ENCODE measurements around the gene CTXN1.
A peak's percentile ranks its signal among the peaks of the same experiment; 100 is the strongest.

CTXN1 gene

GRCh38 chr19:7944177-7944761 is 18.3 kb upstream of the CTXN1 start:
- peak; percentile 92 for DNase-seq (ENCODE audit: low read depth)
- peak overlapping the region; percentile 96 for H3K4me3 ChIP-seq (ENCODE audit: low read length)
- peak; percentile 83 for TF ChIP-seq CTCF (IDR thresholded peaks at IDR 0.05; ENCODE audit: insufficient read depth, low read depth, low read length, missing control alignments)

GRCh38 chr19:7943444-7944176 is 17.7 kb upstream of the CTXN1 start, which contains the start of gene TIMM44:
Gene TIMM44, minus strand, starts transcription at chr19:7943666. Its CDS starts 15 bp downstream, at chr19:7943651.
- TF ChIP-seq CTCF (IDR thresholded peaks at IDR 0.05; ENCODE audit: insufficient read depth, low read depth, low read length, missing control alignments), result no peak
- H3K4me3 ChIP-seq (ENCODE audit: low read length), result peak within 1 kb of the TSS; percentile 96
- peak; percentile 100 for DNase-seq (ENCODE audit: low read depth)

GRCh38 chr19:7942981-7943443 is 17.1 kb upstream of the CTXN1 start:
- no peak for DNase-seq (ENCODE audit: low read depth)
- TF ChIP-seq CTCF (IDR thresholded peaks at IDR 0.05; ENCODE audit: insufficient read depth, low read depth, low read length, missing control alignments), result no peak
- H3K4me3 ChIP-seq (ENCODE audit: low read length), result peak overlapping the region; percentile 96

GRCh38 chr19:7941895-7942596 is 16.1 kb upstream of the CTXN1 start:
- no peak for DNase-seq (ENCODE audit: low read depth)
- H3K4me3 ChIP-seq (ENCODE audit: low read length), result peak overlapping the region; percentile 96
- TF ChIP-seq CTCF (IDR thresholded peaks at IDR 0.05; ENCODE audit: insufficient read depth, low read depth, low read length, missing control alignments), result no peak

GRCh38 chr19:7940841-7941240 is 14.9 kb upstream of the CTXN1 start:
- no peak for DNase-seq (ENCODE audit: low read depth)
- no peak overlapping the region for H3K4me3 ChIP-seq (ENCODE audit: low read length)
- no peak for TF ChIP-seq CTCF (IDR thresholded peaks at IDR 0.05; ENCODE audit: insufficient read depth, low read depth, low read length, missing control alignments)

- no peak for TF ChIP-seq CTCF (IDR thresholded peaks at IDR 0.05; ENCODE audit: insufficient read depth, low read depth, low read length, missing control alignments)
- H3K4me3 ChIP-seq (ENCODE audit: low read length), result no peak overlapping the region
- no peak for DNase-seq (ENCODE audit: low read depth)
Observed at GRCh38 chr19:7934766-7935165, 8.8 kb upstream of the CTXN1 start.

Measured in epithelial cell of esophagus (primary cell).